WTC11 (cell line): ENCODE results near the gene NKD1. TPM values are rescaled to one million over a fixed set of nuclear protein-coding genes. Genes with fewer than 3 reads are reported as not detected.

Source experiments
- ATAC-seq: fragments of 200-7000 bp; cut with Tn5 transposase; 2 replicates; pipeline ENCODE4 v1.10.0; 2021; ENCODE audit warnings: mild to moderate bottlenecking, moderate library complexity
- CTCF ChIA-PET: fragments of 300-600 bp; sonication (Branson Sonifier 250); formaldehyde crosslinking; loops from one replicate; lab custom pipeline; 2021; ENCODE audit warnings: antibody characterized with exemption; lab: Charles Lee
- POLR2A ChIA-PET: fragments of 350-600 bp; sonication (Branson Sonifier 250); formaldehyde crosslinking; loops from one replicate; lab custom pipeline; 2021; ENCODE audit warnings: antibody characterized with exemption; lab: Charles Lee
- DNase-seq: peaks from one replicate; pipeline ENCODE4 v3.0.0; 2021; ENCODE audit warnings: low spot score
- H3K27ac Mint-ChIP-seq: 2 replicates; pipeline ENCODE4 v1.8.0; 2021; ENCODE audit warnings: mixed read lengths
- H3K27me3 Mint-ChIP-seq: 2 replicates; pipeline ENCODE4 v1.8.0; 2021; ENCODE audit warnings: low read depth, mild to moderate bottlenecking, moderate library complexity, mixed read lengths
- H3K36me3 Mint-ChIP-seq: 2 replicates; pipeline ENCODE4 v1.8.0; 2021; ENCODE audit warnings: mixed read lengths
- H3K4me1 Mint-ChIP-seq: 2 replicates; pipeline ENCODE4 v1.8.0; 2022; ENCODE audit warnings: mixed read lengths
- H3K4me3 Mint-ChIP-seq: 2 replicates; pipeline ENCODE4 v1.8.0; 2021; ENCODE audit warnings: mild to moderate bottlenecking, moderate library complexity, mixed read lengths
- H3K9me3 Mint-ChIP-seq: 2 replicates; pipeline ENCODE4 v1.8.0; 2021; ENCODE audit warnings: mixed read lengths
- ARID4B ChIP-seq: sonication (generic); formaldehyde crosslinking; IDR thresholded peaks from 2 replicates; pipeline ENCODE4 v1.8.0; 2023; ENCODE audit warnings: missing genetic modification reagents, mild to moderate bottlenecking, borderline replicate concordance
- FOXK1 ChIP-seq: sonication (generic); formaldehyde crosslinking; IDR thresholded peaks from 2 replicates; pipeline ENCODE4 v1.8.0; 2022; ENCODE audit warnings: mild to moderate bottlenecking, moderate library complexity, missing genetic modification reagents
- KAT7 ChIP-seq: sonication (generic); formaldehyde crosslinking; IDR thresholded peaks from 2 replicates; pipeline ENCODE4 v1.8.1; 2023; ENCODE audit warnings: missing genetic modification reagents, mild to moderate bottlenecking, borderline replicate concordance
- MLX ChIP-seq: sonication (generic); formaldehyde crosslinking; IDR thresholded peaks from 2 replicates; pipeline ENCODE4 v1.8.1; 2023; ENCODE audit warnings: mild to moderate bottlenecking, missing genetic modification reagents, moderate library complexity
- MXD4 ChIP-seq: fragments of 250-450 bp; sonication (Bioruptor Pico); IDR thresholded peaks from 2 replicates; pipeline ENCODE4 v1.8.0; 2021; ENCODE audit warnings: mild to moderate bottlenecking, moderate library complexity, borderline replicate concordance
- NFATC4 ChIP-seq: fragments of 250-450 bp; sonication (Bioruptor Pico); IDR thresholded peaks from 2 replicates; pipeline ENCODE4 v1.9.0; 2021; ENCODE audit warnings: mild to moderate bottlenecking
- NR3C1 ChIP-seq: sonication (generic); formaldehyde crosslinking; conservative IDR thresholded peaks from 2 replicates; pipeline ENCODE4 v1.8.1; 2023; ENCODE audit warnings: low read depth, mild to moderate bottlenecking, missing genetic modification reagents
- ZMAT4 ChIP-seq: fragments of 250-450 bp; sonication (Bioruptor Pico); IDR thresholded peaks from 2 replicates; pipeline ENCODE4 v1.9.0; 2021; ENCODE audit warnings: mild to moderate bottlenecking
- ZNF423 ChIP-seq: fragments of 250-450 bp; sonication (Bioruptor Pico); IDR thresholded peaks from 2 replicates; pipeline ENCODE4 v2.1.2; 2022; ENCODE audit warnings: mild to moderate bottlenecking, moderate library complexity
- ZSCAN18 ChIP-seq: fragments of 250-450 bp; sonication (Bioruptor Pico); IDR thresholded peaks from 2 replicates; pipeline ENCODE4 v2.1.2; 2022; ENCODE audit warnings: mild to moderate bottlenecking, moderate library complexity
- total RNA-seq: library from RNA; stranded (reverse); gene quantifications from 3 replicates; pipeline ENCODE4 v1.2.3, GENCODE V29; 2021
- TF ChIP-seq, protein P1 (sequence below): sonication (generic); formaldehyde crosslinking; IDR thresholded peaks from 2 replicates; pipeline ENCODE4 v1.8.1; 2022; ENCODE audit warnings: mild to moderate bottlenecking, moderate library complexity, missing genetic modification reagents
- TF ChIP-seq, protein P2 (sequence below): fragments of 250-450 bp; sonication (Bioruptor Pico); IDR thresholded peaks from 2 replicates; pipeline ENCODE4 v1.9.0; 2021; ENCODE audit warnings: moderate library complexity, mild to moderate bottlenecking, inconsistent platforms, borderline replicate concordance
- TF ChIP-seq, protein P3 (sequence below): sonication (generic); formaldehyde crosslinking; IDR thresholded peaks from 2 replicates; pipeline ENCODE4 v1.8.1; 2023; ENCODE audit warnings: mild to moderate bottlenecking, moderate library complexity, missing genetic modification reagents
- TF ChIP-seq, protein P4 (sequence below): sonication (generic); formaldehyde crosslinking; IDR thresholded peaks from 2 replicates; pipeline ENCODE4 v1.8.0; 2022; ENCODE audit warnings: mild to moderate bottlenecking, missing genetic modification reagents
- TF ChIP-seq, protein P5 (sequence below): sonication (generic); formaldehyde crosslinking; IDR thresholded peaks from 2 replicates; pipeline ENCODE4 v1.8.0; 2023; ENCODE audit warnings: missing genetic modification reagents

NKD1 gene
- total RNA-seq, 1 experiment from 2014 or later: 6.0 TPM

- POLR2A ChIA-PET: no interaction called here
These were observed 30.5 kb upstream of the NKD1 start for GRCh38 chr16:50517450-50518252.

More at GRCh38 chr16:50517450-50518252, 30.5 kb upstream of the NKD1 start:
- Mint-ChIP-seq H3K4me3 (no peak overlapping the region), H3K36me3 (peaks cover 16% of the 10 kb centered on the region), H3K27ac (no peak overlapping the region), H3K27me3 (no peaks in the 10 kb centered on the region), H3K9me3 (peaks cover 39% of the 10 kb centered on the region), H3K4me1 (0 out of 2 replicates have a peak, but pooled peaks cover 6% of the 10 kb centered on the region)
- DNase-seq (no peak), ATAC-seq (no peak)
- CTCF ChIA-PET: no interaction called here
- TF ChIP-seq MLX: no peak
- TF ChIP-seq, protein P1, sequence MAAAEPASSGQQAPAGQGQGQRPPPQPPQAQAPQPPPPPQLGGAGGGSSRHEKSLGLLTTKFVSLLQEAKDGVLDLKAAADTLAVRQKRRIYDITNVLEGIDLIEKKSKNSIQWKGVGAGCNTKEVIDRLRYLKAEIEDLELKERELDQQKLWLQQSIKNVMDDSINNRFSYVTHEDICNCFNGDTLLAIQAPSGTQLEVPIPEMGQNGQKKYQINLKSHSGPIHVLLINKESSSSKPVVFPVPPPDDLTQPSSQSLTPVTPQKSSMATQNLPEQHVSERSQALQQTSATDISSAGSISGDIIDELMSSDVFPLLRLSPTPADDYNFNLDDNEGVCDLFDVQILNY (CRISPR knock-in tag): no peak
- TF ChIP-seq, protein P2, sequence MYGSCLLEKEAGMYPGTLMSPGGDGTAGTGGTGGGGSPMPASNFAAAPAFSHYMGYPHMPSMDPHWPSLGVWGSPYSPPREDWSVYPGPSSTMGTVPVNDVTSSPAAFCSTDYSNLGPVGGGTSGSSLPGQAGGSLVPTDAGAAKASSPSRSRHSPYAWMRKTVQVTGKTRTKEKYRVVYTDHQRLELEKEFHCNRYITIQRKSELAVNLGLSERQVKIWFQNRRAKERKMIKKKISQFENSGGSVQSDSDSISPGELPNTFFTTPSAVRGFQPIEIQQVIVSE: no peak
- TF ChIP-seq KAT7 (CRISPR knock-in tag): no peak
- TF ChIP-seq, protein P3, sequence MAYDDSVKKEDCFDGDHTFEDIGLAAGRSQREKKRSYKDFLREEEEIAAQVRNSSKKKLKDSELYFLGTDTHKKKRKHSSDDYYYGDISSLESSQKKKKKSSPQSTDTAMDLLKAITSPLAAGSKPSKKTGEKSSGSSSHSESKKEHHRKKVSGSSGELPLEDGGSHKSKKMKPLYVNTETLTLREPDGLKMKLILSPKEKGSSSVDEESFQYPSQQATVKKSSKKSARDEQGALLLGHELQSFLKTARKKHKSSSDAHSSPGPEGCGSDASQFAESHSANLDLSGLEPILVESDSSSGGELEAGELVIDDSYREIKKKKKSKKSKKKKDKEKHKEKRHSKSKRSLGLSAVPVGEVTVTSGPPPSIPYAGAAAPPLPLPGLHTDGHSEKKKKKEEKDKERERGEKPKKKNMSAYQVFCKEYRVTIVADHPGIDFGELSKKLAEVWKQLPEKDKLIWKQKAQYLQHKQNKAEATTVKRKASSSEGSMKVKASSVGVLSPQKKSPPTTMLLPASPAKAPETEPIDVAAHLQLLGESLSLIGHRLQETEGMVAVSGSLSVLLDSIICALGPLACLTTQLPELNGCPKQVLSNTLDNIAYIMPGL (CRISPR knock-in tag): no peak
- TF ChIP-seq, protein P4, sequence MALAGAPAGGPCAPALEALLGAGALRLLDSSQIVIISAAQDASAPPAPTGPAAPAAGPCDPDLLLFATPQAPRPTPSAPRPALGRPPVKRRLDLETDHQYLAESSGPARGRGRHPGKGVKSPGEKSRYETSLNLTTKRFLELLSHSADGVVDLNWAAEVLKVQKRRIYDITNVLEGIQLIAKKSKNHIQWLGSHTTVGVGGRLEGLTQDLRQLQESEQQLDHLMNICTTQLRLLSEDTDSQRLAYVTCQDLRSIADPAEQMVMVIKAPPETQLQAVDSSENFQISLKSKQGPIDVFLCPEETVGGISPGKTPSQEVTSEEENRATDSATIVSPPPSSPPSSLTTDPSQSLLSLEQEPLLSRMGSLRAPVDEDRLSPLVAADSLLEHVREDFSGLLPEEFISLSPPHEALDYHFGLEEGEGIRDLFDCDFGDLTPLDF: no peak
- no peak for TF ChIP-seq MXD4 (CRISPR knock-in tag)
- TF ChIP-seq FOXK1 (CRISPR knock-in tag): no peak
- no peak for TF ChIP-seq ZNF423 (CRISPR knock-in tag)
- no peak for TF ChIP-seq ZSCAN18
- no peak for TF ChIP-seq NFATC4 (CRISPR knock-in tag)
- no peak for TF ChIP-seq NR3C1 (CRISPR knock-in tag)
- no peak for TF ChIP-seq ZMAT4 (CRISPR knock-in tag)
- TF ChIP-seq, protein P5, sequence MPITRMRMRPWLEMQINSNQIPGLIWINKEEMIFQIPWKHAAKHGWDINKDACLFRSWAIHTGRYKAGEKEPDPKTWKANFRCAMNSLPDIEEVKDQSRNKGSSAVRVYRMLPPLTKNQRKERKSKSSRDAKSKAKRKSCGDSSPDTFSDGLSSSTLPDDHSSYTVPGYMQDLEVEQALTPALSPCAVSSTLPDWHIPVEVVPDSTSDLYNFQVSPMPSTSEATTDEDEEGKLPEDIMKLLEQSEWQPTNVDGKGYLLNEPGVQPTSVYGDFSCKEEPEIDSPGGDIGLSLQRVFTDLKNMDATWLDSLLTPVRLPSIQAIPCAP (CRISPR knock-in tag): no peak
- TF ChIP-seq ARID4B (CRISPR knock-in tag): no peak
